ENCODE measurements around the gene ADAMTS19.

ADAMTS19 gene

DNA sequence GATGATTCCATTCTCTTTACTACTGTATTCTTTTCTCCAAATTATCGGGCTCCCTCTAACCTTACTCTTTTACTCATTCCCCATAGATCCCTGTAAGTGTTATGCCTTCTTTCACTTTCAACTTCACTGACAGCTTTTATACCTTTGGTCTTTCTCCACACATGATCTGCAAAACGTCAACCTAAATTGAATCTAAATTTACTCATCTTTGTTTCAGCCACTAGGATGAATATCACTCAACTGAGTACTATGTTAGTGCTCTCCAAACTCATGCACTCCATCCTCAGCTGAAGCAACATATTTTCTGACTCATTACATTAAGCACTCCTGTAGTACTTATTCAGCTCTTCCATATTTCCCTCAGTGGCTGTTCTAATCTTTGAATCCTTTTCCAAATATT lies 133.4 kb downstream of the ADAMTS19 start:
- Histone ChIP-seq H3K27me3 (replicated peaks) (no peaks in the 10 kb centered on the region), H3K27ac (no peak overlapping the region)
- DNase-seq: no peak

DNA sequence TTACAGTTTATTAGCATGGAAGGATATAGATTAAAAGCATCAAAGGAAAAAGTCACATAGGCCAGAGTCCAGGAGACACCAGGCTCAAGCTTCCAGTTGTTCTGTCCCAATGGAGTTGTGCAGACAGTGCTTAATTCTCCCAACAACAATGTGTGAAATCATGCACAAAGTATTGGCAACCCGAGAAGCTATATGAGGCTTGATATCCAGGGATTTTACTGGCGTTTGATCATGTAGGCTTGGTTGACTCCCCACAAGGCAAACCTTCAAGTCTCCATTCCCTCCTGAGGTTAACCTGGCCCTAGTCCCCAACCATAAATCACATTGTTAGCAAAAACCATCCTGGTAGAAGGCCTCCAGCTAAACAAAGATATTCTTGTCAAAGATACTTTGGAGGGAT lies 141.5 kb downstream of the ADAMTS19 start:
- Histone ChIP-seq H3K36me3 (replicated peaks) (no peaks in the 10 kb centered on the region), H3K4me3 (ENCODE audit: low read depth, low read length) (no peak overlapping the region), H3K27ac (no peak overlapping the region), H3K27me3 (replicated peaks) (no peaks in the 10 kb centered on the region)
- no peak for DNase-seq
- TF ChIP-seq, protein P1, sequence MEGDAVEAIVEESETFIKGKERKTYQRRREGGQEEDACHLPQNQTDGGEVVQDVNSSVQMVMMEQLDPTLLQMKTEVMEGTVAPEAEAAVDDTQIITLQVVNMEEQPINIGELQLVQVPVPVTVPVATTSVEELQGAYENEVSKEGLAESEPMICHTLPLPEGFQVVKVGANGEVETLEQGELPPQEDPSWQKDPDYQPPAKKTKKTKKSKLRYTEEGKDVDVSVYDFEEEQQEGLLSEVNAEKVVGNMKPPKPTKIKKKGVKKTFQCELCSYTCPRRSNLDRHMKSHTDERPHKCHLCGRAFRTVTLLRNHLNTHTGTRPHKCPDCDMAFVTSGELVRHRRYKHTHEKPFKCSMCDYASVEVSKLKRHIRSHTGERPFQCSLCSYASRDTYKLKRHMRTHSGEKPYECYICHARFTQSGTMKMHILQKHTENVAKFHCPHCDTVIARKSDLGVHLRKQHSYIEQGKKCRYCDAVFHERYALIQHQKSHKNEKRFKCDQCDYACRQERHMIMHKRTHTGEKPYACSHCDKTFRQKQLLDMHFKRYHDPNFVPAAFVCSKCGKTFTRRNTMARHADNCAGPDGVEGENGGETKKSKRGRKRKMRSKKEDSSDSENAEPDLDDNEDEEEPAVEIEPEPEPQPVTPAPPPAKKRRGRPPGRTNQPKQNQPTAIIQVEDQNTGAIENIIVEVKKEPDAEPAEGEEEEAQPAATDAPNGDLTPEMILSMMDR (IDR thresholded peaks at IDR 0.05; ENCODE audit: low read depth, low read length, missing control alignments): no peak
- in situ Hi-C loops (cut with HindIII; ENCODE audit: low pct_ligation_motif_present, low sequenced_read_pairs): no loop called here

More for the DNA sequence above, 133.4 kb downstream of the ADAMTS19 start:
- Histone ChIP-seq H3K36me3 (replicated peaks) (no peaks in the 10 kb centered on the region), H3K4me3 (ENCODE audit: low read depth, low read length) (no peak overlapping the region)
- in situ Hi-C loops (cut with HindIII; ENCODE audit: low pct_ligation_motif_present, low sequenced_read_pairs): no loop called here
- TF ChIP-seq, protein P1 (IDR thresholded peaks at IDR 0.05; ENCODE audit: low read depth, low read length, missing control alignments): no peak

DNA sequence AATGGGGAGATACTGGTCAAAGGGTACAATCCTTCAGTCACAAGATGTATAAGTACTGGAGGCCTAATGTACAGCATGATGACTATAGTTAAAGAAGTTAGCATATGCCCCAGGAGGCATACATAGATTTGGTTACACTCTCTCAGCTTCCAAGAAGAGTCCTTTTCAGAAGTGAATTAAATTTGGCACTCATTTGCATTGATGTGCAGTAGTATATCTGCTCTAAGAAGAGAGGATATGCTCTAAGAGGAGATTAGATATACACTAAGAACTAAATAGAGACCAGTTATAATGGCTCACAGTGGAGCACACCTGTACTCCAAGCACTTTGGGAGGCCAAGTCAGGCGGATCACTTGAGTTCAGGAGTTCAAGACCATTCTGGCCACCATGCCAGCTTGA lies 148.3 kb downstream of the ADAMTS19 start:
- no peak overlapping the region for H3K4me3 ChIP-seq (ENCODE audit: low read depth, low read length)
- H3K27ac ChIP-seq: no peak overlapping the region
- in situ Hi-C loops (cut with HindIII; ENCODE audit: low pct_ligation_motif_present, low sequenced_read_pairs): no loop called here
- H3K27me3 ChIP-seq (replicated peaks): no peaks in the 10 kb centered on the region
- TF ChIP-seq, protein P1 (IDR thresholded peaks at IDR 0.05; ENCODE audit: low read depth, low read length, missing control alignments): no peak
- no peaks in the 10 kb centered on the region for H3K36me3 ChIP-seq (replicated peaks)
- no peak for DNase-seq

DNA sequence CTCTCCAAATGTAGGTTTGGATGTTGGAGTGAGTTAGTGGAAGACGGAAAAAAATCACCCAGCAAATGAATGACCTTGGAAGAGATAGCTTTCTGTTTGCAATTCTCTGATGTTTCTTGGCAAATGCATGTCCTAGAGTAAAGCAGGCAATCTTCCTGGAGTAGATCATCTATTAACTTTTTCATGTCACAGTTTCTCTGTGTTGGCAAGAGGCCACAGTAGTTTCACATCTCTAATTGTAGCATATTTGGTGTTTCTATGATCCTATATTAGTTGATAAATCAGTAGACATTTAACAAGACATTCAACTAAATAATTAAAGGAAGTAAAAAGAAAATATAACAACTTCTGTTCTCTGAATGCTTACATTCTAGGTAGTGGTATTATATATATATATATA lies 149.6 kb downstream of the ADAMTS19 start:
- DNase-seq: no peak
- H3K27me3 ChIP-seq (replicated peaks): no peaks in the 10 kb centered on the region
- no peaks in the 10 kb centered on the region for H3K36me3 ChIP-seq (replicated peaks)
- H3K4me3 ChIP-seq (ENCODE audit: low read depth, low read length): no peak overlapping the region
- in situ Hi-C loops (cut with HindIII; ENCODE audit: low pct_ligation_motif_present, low sequenced_read_pairs): no loop called here
- TF ChIP-seq, protein P1 (IDR thresholded peaks at IDR 0.05; ENCODE audit: low read depth, low read length, missing control alignments): no peak
- no peak overlapping the region for H3K27ac ChIP-seq

- no peaks in the 10 kb centered on the region for H3K27me3 ChIP-seq (replicated peaks)
- TF ChIP-seq, protein P1 (IDR thresholded peaks at IDR 0.05; ENCODE audit: low read depth, low read length, missing control alignments): no peak
- no peak overlapping the region for H3K4me3 ChIP-seq (ENCODE audit: low read depth, low read length)
- H3K27ac ChIP-seq: no peak overlapping the region
- in situ Hi-C loops (cut with HindIII; ENCODE audit: low pct_ligation_motif_present, low sequenced_read_pairs): no loop called here
- no peak for DNase-seq
- no peaks in the 10 kb centered on the region for H3K36me3 ChIP-seq (replicated peaks)
These were observed 156.4 kb downstream of the ADAMTS19 start for GRCh38 chr5:129616517-129616916.

- Histone ChIP-seq H3K27ac (no peak overlapping the region), H3K36me3 (replicated peaks) (no peaks in the 10 kb centered on the region), H3K27me3 (replicated peaks) (no peaks in the 10 kb centered on the region), H3K4me3 (ENCODE audit: low read depth, low read length) (no peak overlapping the region)
- in situ Hi-C loops (cut with HindIII; ENCODE audit: low pct_ligation_motif_present, low sequenced_read_pairs): no loop called here
- DNase-seq: no peak
- TF ChIP-seq, protein P1 (IDR thresholded peaks at IDR 0.05; ENCODE audit: low read depth, low read length, missing control alignments): no peak
These were observed 157.1 kb downstream of the ADAMTS19 start for GRCh38 chr5:129617206-129617605.
